Measurements from ENCODE around the gene LRP1-AS. TPM values are rescaled to one million over a fixed set of nuclear protein-coding genes. Genes with fewer than 3 reads are reported as not detected.

Gene LRP1-AS
- total and polyA plus RNA-seq, 10 of the 15 experiments (the other 5 are each of a cell fraction or from before 2014, with no cell fraction given) = not detected

GRCh38 chr12:57169046-57169795 lies 21.8 kb upstream of the LRP1-AS start:
- in situ Hi-C loops (cut with MboI) = no loop called here
- ChIA-PET POLR2A (interaction anchor here (0.5 kb wide), 1 partner anchor 16 kb away, joined by 4 read pairs; no protein-coding TSS in a partner anchor), RAD21 (ENCODE audit: unreplicated experiment) (interaction anchor here (0.6 to 1.6 kb wide), 2 partner anchors 41 to 45 kb away, joined by 4 read pairs; no protein-coding TSS in a partner anchor)

More at GRCh38 chr12:57169046-57169795, 21.8 kb upstream of the LRP1-AS start:
- no peak overlapping the region for H2AFZ ChIP-seq (ENCODE audit: control insufficient read depth, low read depth, low read length)
- ChIA-PET SMC1A (ENCODE audit: uncharacterized antibody, unreplicated experiment) (interaction anchor here (1.2 kb wide), 1 partner anchor 45 kb away, joined by 3 read pairs; no protein-coding TSS in a partner anchor), CTCF (interaction anchor here (1.0 to 1.5 kb wide), 4 partner anchors 14 to 69 kb away, joined by 3 to 6 read pairs (median 4); no protein-coding TSS in a partner anchor)
- BruUV-seq (replicated peaks) = no TSS peak
- no peaks in the 10 kb centered on the region; the same call in 1 of the 2 replicates for H3K4me1 ChIP-seq (ENCODE audit: control insufficient read depth, insufficient read depth, low read length)
- H3K4me3 ChIP-seq = no peak overlapping the region
- DNase-seq (ENCODE audit: low read depth, low spot score) (no peak), ATAC-seq (no peak), FAIRE-seq (no peak)
- no peak overlapping the region for H3K9ac ChIP-seq (ENCODE audit: control insufficient read depth, insufficient read depth, low read length)
- intact Hi-C loops (cut with micrococcal nuclease; ENCODE audit: unreplicated experiment) = no loop called here
- H4K20me1 ChIP-seq (ENCODE audit: control insufficient read depth, insufficient read depth) = peaks cover 3% of the 10 kb centered on the region; the same call in 1 of the 2 replicates
- 47% methylated on average over 23 of the region's 23 CpGs for WGBS (ENCODE audit: insufficient coverage, insufficient replicate concordance, low lambda C conversion rate, missing lambda C conversion rate)
- no peak overlapping the region for H3K27ac ChIP-seq (ENCODE audit: control insufficient read depth, insufficient read depth)
- no peaks in the 10 kb centered on the region for H3K27me3 ChIP-seq (replicated peaks in 1 of 2; ENCODE audit: control insufficient read depth in 2 of 2, insufficient read depth in 2 of 2, low read length in 1 of 2)
- H3K9me3 ChIP-seq (replicated peaks; ENCODE audit: control insufficient read depth, insufficient read depth, low read length) = no peaks in the 10 kb centered on the region
- no peak overlapping the region for H3K4me2 ChIP-seq (ENCODE audit: control insufficient read depth, insufficient read depth)
- no peak for TF ChIP-seq NRF1 (conservative IDR thresholded peaks at IDR 0.05; ENCODE audit: low read depth, low read length)
- TF ChIP-seq STAT1 (conservative IDR thresholded peaks at IDR 0.05) = no peak
- TF ChIP-seq SMAD1 (IDR thresholded peaks at IDR 0.05; ENCODE audit: low read depth, partially characterized antibody) = no peak
- no peak for TF ChIP-seq POLR2A (IDR thresholded peaks at IDR 0.05; ENCODE audit: low read depth, low read length)
- TF ChIP-seq NFXL1 (IDR thresholded peaks at IDR 0.05; ENCODE audit: borderline replicate concordance) = no peak
- TF ChIP-seq MXI1 (IDR thresholded peaks at IDR 0.05; ENCODE audit: low read depth, low read length) = no peak
- no peak for TF ChIP-seq ZBTB11 (CRISPR knock-in tag; IDR thresholded peaks at IDR 0.05)
- no peak for TF ChIP-seq SIX5 (IDR thresholded peaks at IDR 0.05; ENCODE audit: low read depth, low read length, severe bottlenecking)
- no peak for TF ChIP-seq SMAD5 (IDR thresholded peaks at IDR 0.05; ENCODE audit: low read depth)
- no peak for TF ChIP-seq SKIL (IDR thresholded peaks at IDR 0.05; ENCODE audit: low read depth, poor library complexity, severe bottlenecking)
- no peak for TF ChIP-seq EP300 (IDR thresholded peaks at IDR 0.05; ENCODE audit: borderline replicate concordance in 1 of 2, control insufficient read depth in 1 of 2, low read depth in 2 of 2, low read length in 2 of 2)
- TF ChIP-seq PRDM15 (CRISPR knock-in tag; IDR thresholded peaks at IDR 0.05) = no peak
- H3K79me2 ChIP-seq (ENCODE audit: control insufficient read depth, insufficient read depth, low read length) = no peaks in the 10 kb centered on the region
- H3K36me3 ChIP-seq (ENCODE audit: control insufficient read depth in 2 of 2, insufficient read depth in 2 of 2, low read length in 1 of 2) = no peaks in the 10 kb centered on the region

Data from GM12878 (cell line).